T follicular helper cell (primary cell): Measurements from ENCODE around the gene HAP1.

Experiments used
- DNase-seq: peaks from one replicate; pipeline ENCODE4 v3.0.0-alpha.2; 2020; ENCODE audit warnings: low read depth

Gene HAP1

GRCh38 chr17:41763327-41763726 is 28.9 kb upstream of the HAP1 start:
- no peak for DNase-seq

DNA sequence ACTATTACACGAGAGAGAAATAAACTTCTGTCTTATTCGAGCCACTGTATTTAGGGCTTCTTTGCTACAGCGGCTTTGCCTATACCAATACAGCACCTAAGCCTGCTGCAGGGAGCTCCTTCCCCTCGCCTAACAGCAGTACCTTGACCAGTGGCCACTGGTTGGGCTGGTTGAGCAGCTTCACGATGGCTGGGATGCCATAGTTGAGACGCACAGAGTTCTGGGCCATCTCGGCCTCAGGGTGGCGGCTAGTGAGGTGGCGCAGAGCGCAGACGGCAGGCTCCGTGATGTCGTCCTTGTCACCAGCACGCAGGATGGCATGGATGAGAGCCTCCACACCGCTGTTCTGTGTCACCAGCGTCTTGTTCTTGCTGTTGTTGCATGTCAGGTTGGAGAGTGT is 28.4 kb upstream of the HAP1 start:
- DNase-seq, result no peak

DNA sequence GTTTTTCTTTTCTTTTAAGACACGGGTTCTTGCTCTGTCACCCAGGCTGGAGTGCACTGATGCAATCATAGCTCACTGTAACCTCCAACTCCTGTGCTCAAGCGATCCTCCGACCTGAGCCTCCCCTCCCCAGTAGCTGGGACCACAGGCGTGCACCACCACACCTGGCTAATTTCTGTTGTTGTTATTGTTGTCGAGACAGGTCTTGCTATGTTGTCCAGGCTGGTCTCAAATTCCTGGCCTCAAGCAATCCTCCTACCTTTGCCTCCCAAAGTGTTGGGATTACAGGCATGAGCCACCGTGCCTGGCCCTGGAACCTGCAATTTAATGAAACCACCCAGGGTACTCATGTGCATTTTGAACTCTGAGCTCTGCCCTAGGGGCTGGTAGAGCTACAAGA is 27.9 kb upstream of the HAP1 start:
- no peak for DNase-seq

DNA sequence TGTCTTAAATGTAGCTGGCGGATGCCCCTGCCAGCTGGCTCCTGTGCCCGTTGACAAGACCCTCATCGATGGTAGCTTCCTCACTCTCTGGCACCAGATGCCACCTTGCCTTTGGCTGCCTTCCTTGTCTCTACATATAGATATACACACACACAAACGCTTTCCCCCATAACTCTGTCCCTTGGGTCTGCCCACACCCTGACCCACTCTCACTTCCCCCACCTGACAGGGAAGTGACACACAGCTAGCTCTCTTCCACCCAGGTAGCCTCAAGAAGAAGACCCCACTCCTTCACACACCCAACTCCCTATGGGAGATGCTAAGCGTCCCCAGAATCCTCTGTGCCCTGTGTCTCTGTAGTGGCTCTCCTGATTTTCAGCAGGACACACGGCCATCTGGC is 26.4 kb upstream of the HAP1 start:
- no peak for DNase-seq

GRCh38 chr17:41758601-41759000 is 24.2 kb upstream of the HAP1 start:
- no peak for DNase-seq

- DNase-seq, result no peak
These were observed 19.6 kb upstream of the HAP1 start for GRCh38 chr17:41754066-41754465.

DNA sequence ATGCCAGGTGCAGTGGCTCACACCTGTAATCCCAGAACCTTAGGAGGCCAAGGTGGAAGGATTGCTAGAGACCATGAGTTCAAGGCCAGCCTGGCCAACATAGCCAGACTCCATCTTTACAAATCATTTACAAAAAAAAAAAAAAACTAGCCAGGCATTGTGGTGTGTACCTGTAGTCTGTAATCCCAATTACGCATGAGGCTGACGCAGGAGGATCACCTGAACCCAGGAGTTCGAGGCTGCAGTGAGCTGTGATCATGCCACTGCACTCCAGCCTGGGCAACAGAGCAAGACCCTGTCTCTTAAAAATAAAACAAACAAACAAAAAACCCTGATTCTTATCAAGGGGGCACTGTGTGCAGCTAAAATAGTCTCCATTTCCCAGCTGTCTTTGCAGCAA is 16.8 kb upstream of the HAP1 start:
- no peak for DNase-seq

DNA sequence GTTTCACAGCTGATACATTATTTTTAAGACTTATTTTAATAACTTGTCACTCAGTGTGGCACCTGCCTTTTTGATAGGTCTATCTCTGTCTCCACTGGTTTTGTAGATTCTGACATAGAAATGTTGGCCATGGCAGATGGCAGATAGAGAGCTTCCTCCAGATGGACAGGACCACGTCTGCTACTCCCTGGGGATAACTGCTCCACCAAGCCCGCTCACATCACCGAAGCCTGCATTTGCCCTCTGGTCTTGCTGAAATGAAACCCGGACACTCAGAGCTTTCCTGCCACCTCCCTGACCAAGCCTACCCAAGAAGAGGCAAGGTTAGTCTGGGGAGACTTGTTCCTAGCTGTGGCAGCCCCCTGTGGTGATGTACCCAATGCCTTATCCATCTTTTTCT is 16.4 kb upstream of the HAP1 start:
- DNase-seq, result no peak

GRCh38 chr17:41748275-41748674 is 13.8 kb upstream of the HAP1 start:
- DNase-seq, result no peak

DNA sequence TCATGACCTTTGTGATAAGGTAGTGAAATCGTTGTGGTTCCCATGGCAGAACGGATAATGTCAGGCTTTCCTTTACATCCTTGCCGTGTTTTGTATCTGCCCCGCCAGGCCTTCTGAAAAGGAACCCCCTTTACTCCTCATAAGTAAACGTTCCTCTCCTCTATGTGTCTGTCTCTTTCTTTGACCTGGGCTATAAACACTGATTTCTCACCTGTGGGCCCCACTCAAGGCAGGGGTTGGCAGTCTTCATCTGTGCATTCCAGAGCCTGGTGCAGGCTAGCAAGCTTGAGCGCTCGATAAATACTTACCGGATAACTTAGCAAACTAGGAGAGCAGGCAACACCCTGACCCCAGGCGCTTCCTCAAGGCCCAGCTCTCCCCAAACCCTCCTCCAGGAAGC is 7.3 kb upstream of the HAP1 start:
- no peak for DNase-seq

- DNase-seq, result no peak
These were observed 6.1 kb upstream of the HAP1 start for GRCh38 chr17:41740506-41740905.

- DNase-seq, result no peak
These were observed 5.4 kb upstream of the HAP1 start for GRCh38 chr17:41739661-41740352.

DNA sequence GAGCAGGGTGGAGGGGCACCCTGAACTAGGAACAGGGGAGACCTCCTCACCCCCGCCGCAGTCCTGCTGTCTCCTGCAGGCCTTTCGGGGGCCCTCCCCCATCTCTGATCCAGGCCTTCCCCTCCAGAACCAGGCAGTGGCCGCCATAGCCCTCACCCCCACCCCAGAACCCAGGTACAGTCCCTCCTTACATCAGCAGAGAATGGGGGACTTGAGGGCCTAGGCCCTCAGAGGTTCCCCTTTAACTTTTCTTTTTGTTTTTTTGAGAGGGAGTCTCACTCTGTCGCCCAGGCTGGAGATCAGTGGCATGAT is 4.3 kb upstream of the HAP1 start:
- DNase-seq, result no peak

DNA sequence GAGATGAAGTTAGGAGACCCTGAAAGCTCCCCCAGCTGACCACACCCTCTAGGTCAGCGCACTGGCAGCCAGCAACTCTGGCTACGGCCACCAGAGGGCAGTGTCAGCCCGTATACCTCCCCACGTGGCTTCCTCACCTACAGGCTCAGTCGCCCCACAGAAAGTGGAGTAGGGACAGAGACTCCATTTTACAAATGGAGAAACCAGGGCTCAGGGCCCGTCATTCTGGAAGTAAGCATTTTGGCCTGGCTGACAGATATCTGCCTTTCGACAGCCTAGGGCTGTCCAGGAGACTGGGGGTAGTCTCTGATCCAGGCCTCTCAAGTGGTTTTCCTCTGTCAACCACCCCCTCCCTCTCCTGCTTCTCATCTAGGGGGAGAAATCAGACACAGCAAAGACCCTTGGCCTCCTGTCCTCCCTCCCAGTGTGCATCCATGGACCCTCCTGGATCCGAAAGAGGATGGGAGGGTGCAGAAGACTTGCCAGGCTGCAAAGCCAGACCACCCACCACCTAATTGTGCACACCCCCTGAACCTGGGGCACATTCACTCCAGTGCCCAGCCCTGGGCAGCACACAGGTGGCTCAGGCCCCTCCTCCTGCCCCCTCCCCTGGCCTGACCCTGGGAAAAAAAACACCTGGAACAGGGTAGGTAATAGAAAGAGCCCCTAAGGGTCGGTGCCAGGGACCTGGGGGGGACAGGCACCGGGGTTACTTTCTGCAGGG is 3.8 kb upstream of the HAP1 start:
- DNase-seq, result peak; percentile 60

DNA sequence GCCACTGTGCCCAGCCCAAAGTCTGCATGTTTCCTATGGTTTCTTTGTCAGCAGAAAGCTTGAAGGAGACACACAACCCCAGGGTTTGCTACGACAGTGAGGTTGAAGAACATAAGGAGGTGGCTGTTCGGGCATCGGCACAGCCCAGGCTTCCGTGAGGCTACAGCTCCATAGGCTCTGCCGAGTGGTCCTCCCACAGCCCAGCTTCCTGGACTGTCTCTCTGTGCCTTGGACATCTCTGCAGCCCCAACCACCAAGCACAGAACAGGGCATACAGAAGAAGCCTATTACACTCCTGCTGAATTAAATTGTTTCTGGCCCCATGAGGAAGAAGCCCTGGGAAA is 3.2 kb upstream of the HAP1 start:
- no peak for DNase-seq

DNA sequence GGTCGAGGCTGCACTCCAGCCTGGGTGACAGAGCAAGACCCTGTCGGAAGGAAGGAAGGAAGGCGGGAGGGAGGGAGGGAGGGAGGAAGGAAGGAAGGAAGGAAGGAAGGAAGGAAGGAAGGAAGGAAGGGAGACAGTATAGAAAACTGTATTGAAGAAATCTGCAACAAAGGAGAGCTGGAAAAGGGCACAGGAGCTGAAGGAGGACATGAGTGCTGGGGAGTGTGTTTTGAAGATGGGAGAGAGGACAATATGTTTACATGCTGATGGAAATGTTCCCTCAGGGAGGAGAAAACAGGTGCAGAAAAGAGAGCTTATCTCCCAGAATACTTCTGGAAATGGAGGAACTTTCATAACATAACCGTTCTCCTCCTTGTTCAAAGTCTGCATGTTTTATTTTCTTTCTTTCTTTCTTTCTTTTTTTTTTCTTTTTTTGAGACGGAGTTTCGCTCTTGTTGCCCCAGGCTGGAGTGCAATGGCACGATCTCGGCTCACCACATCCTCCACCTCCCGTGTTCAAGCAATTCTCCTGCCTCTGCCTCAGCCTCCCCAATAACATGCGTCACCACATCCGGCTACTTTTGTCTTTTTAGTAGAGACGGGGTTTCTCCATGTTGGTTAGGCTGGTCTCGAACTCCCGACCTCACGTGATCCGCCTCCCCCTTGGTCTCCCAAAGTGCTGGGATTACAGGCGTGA is 2.7 kb upstream of the HAP1 start:
- no peak for DNase-seq

DNA sequence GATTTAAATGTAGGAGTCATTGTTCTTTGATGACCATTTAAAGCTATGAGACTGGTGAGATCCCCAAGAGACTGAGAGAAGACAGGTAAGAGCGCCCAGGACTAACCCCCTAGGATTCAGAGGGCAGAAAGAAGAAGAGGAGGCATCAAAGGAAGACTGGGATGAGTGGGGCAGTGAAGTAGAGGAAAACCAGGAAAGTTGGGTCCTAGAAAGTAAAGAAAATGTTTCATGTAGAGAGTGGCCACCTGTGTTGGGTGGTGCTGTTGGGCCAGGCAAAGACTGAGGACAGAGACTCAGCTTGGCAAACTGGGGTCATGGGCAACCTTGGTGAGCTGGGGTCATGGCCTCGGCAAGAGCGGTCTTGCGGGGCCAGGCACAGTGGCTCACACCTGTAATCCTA is 1.3 kb upstream of the HAP1 start:
- DNase-seq, result no peak

- no peak for DNase-seq
These were observed 488 bp upstream of the HAP1 start for GRCh38 chr17:41734949-41735313.

DNA sequence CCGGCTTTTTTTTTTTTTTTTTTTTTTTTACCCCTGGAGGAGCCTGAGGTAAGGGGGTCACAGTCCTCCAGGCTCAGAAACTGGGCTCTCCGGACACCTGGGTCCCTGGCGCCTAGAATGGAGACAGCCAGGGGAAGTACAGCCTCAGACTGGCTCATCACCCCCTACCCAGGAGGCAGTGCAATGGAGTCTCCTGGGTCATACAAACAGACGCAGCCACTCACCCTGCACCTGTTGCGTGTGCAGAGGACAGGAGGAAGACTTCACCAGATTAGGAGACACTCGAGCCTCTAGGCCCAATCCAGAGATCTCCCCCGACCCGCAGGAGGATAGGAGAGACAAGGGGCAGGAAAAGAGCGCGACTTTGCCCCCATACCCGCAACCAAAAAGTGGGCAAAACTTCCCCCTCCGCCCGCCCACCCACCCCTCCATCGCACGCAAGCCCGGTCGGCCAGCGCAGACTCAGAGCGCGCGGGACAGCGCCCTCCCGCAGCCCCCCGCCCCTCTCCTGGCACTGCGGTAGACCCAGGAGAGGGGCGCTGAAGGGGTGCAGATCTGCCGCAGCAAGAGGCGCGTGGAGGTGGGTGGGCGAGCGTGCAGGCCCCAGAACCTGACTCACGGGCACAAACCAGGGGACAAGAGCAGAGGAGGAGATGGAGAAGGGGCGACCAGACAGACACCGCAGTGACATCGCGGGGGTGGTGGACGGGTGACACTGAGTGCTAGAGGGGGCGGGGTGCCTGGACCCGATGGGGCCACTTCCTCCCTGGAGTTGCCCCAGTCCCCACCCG is 900 bp downstream of the HAP1 start:
- DNase-seq, result no peak

- DNase-seq, result no peak
These were observed 2.6 kb downstream of the HAP1 start for GRCh38 chr17:41731836-41732235.

DNA sequence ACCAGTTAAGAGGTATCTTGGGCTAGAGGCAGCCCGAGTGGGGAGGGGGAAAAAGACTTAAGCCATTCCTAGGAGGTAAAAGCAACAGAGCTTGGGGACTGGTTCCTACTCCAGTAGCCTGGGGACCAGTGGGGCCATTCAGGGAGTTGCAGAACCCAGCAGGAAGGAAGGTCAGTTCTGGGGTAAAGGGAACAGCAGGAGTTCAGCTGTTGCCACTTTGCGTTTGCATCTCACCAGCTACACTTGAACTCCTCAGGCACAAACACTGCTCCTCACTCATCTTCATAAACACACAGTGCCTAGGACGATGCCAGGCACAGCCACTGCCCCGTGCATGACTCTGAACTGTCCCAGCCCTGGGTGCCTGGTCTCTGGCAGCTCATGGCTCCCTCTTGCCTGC is 4.0 kb downstream of the HAP1 start:
- no peak for DNase-seq

GRCh38 chr17:41728056-41728455 is 6.4 kb downstream of the HAP1 start:
- no peak for DNase-seq

- DNase-seq, result no peak
These were observed 9.3 kb downstream of the HAP1 start for GRCh38 chr17:41725134-41725533.
